Mesendoderm (in vitro differentiated cells): Measurements from ENCODE around the gene IRX3.

Source experiments
- DNase-seq: peaks from one replicate; pipeline ENCODE4 v3.0.0; 2013
- H2AK5ac ChIP-seq: 2 replicates; pipeline ENCODE4 v1.6.1; 2013; ENCODE audit warnings: low read length, inconsistent platforms
- H2BK120ac ChIP-seq: 2 replicates; pipeline ENCODE4 v1.6.1; 2013; ENCODE audit warnings: low read depth, mild to moderate bottlenecking, low read length, moderate library complexity, mixed read lengths
- H2BK15ac ChIP-seq: replicated peaks from 2 replicates; pipeline ENCODE4 v1.6.1; 2013; ENCODE audit warnings: low read depth, mild to moderate bottlenecking, moderate library complexity
- H2BK5ac ChIP-seq: 2 replicates; pipeline ENCODE4 v1.6.1; 2013; ENCODE audit warnings: low read length, inconsistent platforms
- H3K18ac ChIP-seq: 2 replicates; pipeline ENCODE4 v1.6.1; 2013; ENCODE audit warnings: mild to moderate bottlenecking, low read length, mixed read lengths
- H3K23ac ChIP-seq: one replicate; pipeline ENCODE4 v1.6.1; 2013; ENCODE audit warnings: low read length
- H3K27ac ChIP-seq: 2 replicates; pipeline ENCODE4 v1.5.1; 2013; ENCODE audit warnings: low read depth, mild to moderate bottlenecking, inconsistent platforms, low read length, moderate library complexity
- H3K27me3 ChIP-seq: 2 replicates; pipeline ENCODE4 v1.6.1; 2013; ENCODE audit warnings: low read length, control low read depth, mild to moderate bottlenecking, inconsistent platforms; ENCODE audit not compliant: insufficient read depth, poor library complexity
- H3K36me3 ChIP-seq: 2 replicates; pipeline ENCODE4 v1.6.1; 2013; ENCODE audit warnings: low read length, inconsistent platforms; ENCODE audit not compliant: control insufficient read depth, insufficient read depth
- H3K4ac ChIP-seq: one replicate; pipeline ENCODE4 v1.6.1; 2013; ENCODE audit warnings: low read depth, mild to moderate bottlenecking, low read length, moderate library complexity
- H3K4me1 ChIP-seq: 2 replicates; pipeline ENCODE4 v1.6.1; 2013; ENCODE audit warnings: low read depth, low read length, inconsistent platforms; ENCODE audit not compliant: control insufficient read depth
- H3K4me2 ChIP-seq: 2 replicates; pipeline ENCODE4 v1.6.1; 2013; ENCODE audit warnings: low read length
- H3K4me3 ChIP-seq: 2 replicates; pipeline ENCODE4 v1.5.1; 2013; ENCODE audit warnings: mild to moderate bottlenecking, low read length
- H3K56ac ChIP-seq: one replicate; pipeline ENCODE4 v1.6.1; 2013; ENCODE audit warnings: low read length
- H3K79me1 ChIP-seq: 2 replicates; pipeline ENCODE4 v1.6.1; 2013; ENCODE audit warnings: low read length, inconsistent platforms
- H3K79me2 ChIP-seq: 2 replicates; pipeline ENCODE4 v1.6.1; 2013; ENCODE audit warnings: mild to moderate bottlenecking, low read length; ENCODE audit not compliant: control insufficient read depth, insufficient read depth
- H3K9ac ChIP-seq: 2 replicates; pipeline ENCODE4 v1.6.1; 2013; ENCODE audit warnings: low read length, inconsistent platforms
- H4K5ac ChIP-seq: one replicate; pipeline ENCODE4 v1.6.1; 2013; ENCODE audit warnings: low read length
- H4K8ac ChIP-seq: one replicate; pipeline ENCODE4 v1.6.1; 2013; ENCODE audit warnings: low read depth, mild to moderate bottlenecking, control low read depth, low read length, moderate library complexity
- WGBS: extraction: QIAGEN DNeasy Blood & Tissue Kit; methylation state at CpG from one replicate; pipeline ENCODE4 v1.1.7; 2013; ENCODE audit warnings: low lambda C conversion rate, missing lambda C conversion rate; ENCODE audit not compliant: insufficient coverage; ENCODE audit errors: extremely low coverage; 5-methylcytosine and 5-hydroxymethylcytosine counted together

The IRX3 gene

DNA sequence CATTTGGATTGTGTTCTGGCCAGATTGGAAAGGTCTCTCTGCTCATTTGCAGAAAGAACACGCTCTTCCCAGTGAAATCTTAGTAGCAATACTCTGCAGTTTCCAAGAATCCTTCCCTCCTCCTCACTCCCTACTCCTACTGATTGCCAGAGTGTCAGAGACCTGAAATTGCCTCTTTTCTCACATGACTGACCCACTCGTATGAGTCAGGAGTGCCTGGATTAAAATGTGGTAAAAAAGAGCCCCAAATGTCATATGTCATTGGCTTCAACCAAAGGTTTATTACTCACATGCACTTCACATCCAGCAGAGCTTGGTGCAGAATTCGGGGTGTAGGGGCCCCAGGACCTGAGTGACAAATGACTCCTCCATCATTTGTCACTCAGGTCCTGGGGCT is 39.7 kb upstream of the IRX3 start:
- H2BK120ac ChIP-seq: no peak overlapping the region
- no peak overlapping the region for H2AK5ac ChIP-seq
- H4K8ac ChIP-seq: no peak overlapping the region
- WGBS: no CpG with 5 or more reads among the region's 3 CpGs
- H3K36me3 ChIP-seq: no peaks in the 10 kb centered on the region
- no peaks in the 10 kb centered on the region for H3K79me1 ChIP-seq
- H3K56ac ChIP-seq: no peak overlapping the region
- H4K5ac ChIP-seq: no peak overlapping the region
- no peak overlapping the region for H2BK5ac ChIP-seq
- H3K4me2 ChIP-seq: no peak overlapping the region
- DNase-seq: no peak
- H3K27me3 ChIP-seq: no peaks in the 10 kb centered on the region
- no peak overlapping the region for H2BK15ac ChIP-seq
- H3K18ac ChIP-seq: no peak overlapping the region
- H3K4me1 ChIP-seq: peaks cover 9% of the 10 kb centered on the region
- H3K23ac ChIP-seq: no peak overlapping the region
- no peak overlapping the region for H3K9ac ChIP-seq
- H3K27ac ChIP-seq: no peak overlapping the region
- H3K79me2 ChIP-seq: no peaks in the 10 kb centered on the region
- no peak overlapping the region for H3K4me3 ChIP-seq
- no peak overlapping the region for H3K4ac ChIP-seq

DNA sequence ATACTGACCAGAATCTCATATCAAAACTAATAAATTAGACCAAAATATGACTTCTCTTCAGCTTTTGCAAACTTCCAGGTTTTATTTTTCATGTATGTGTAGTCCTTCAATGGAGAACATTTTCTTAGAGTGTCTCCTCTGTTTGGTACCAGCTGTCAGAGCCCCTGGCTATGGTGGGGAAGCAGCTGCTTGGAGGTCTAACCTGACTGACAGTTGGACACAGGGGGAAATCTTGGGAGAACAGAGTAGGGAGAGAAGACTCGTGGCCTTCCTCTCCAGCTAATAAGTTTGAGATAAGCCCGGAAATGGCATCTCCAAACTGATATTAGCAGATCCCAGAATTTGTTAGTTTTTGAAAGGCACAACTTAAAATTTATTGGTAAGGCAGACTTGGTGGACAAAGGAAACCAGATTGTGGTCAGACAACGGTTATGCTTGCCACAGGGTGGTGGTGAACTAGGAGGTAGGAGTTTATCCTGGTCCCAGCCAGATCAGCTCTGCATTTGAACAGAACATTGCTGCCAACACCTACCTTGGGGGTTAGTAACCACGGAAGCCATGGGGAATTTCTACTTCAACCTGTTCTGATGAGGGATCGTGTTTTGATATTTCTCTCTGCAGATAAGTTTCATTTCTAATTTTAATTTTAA is 39.2 kb upstream of the IRX3 start:
- no peaks in the 10 kb centered on the region for H3K79me2 ChIP-seq
- no peaks in the 10 kb centered on the region for H3K27me3 ChIP-seq
- no peak overlapping the region for H3K4me2 ChIP-seq
- no peaks in the 10 kb centered on the region for H3K36me3 ChIP-seq
- H3K79me1 ChIP-seq: no peaks in the 10 kb centered on the region
- no CpG with 5 or more reads among the region's 5 CpGs for WGBS
- no peak for DNase-seq
- H3K27ac ChIP-seq: no peak overlapping the region
- H2BK15ac ChIP-seq: no peak overlapping the region
- no peak overlapping the region for H3K18ac ChIP-seq
- peaks cover 8% of the 10 kb centered on the region for H3K4me1 ChIP-seq
- no peak overlapping the region for H2BK120ac ChIP-seq
- H3K4ac ChIP-seq: no peak overlapping the region
- H4K5ac ChIP-seq: no peak overlapping the region
- H3K56ac ChIP-seq: no peak overlapping the region
- no peak overlapping the region for H2BK5ac ChIP-seq
- no peak overlapping the region for H4K8ac ChIP-seq
- H3K23ac ChIP-seq: no peak overlapping the region
- no peak overlapping the region for H2AK5ac ChIP-seq
- no peak overlapping the region for H3K4me3 ChIP-seq
- H3K9ac ChIP-seq: no peak overlapping the region

- no peak overlapping the region for H3K4me3 ChIP-seq
- no peak overlapping the region for H3K27ac ChIP-seq
- no peak overlapping the region for H2BK120ac ChIP-seq
- H3K23ac ChIP-seq: no peak overlapping the region
- DNase-seq: no peak
- H3K27me3 ChIP-seq: no peaks in the 10 kb centered on the region
- H3K79me1 ChIP-seq: no peaks in the 10 kb centered on the region
- no peak overlapping the region for H3K18ac ChIP-seq
- H3K79me2 ChIP-seq: no peaks in the 10 kb centered on the region
- H2BK15ac ChIP-seq: no peak overlapping the region
- H3K4ac ChIP-seq: no peak overlapping the region
- H3K4me1 ChIP-seq: no peaks in the 10 kb centered on the region
- no peak overlapping the region for H4K8ac ChIP-seq
- no peak overlapping the region for H3K56ac ChIP-seq
- no peak overlapping the region for H3K4me2 ChIP-seq
- WGBS: no CpG with 5 or more reads among the region's 2 CpGs
- no peak overlapping the region for H2BK5ac ChIP-seq
- H2AK5ac ChIP-seq: no peak overlapping the region
- no peak overlapping the region for H4K5ac ChIP-seq
- no peaks in the 10 kb centered on the region for H3K36me3 ChIP-seq
- H3K9ac ChIP-seq: no peak overlapping the region
Measured at GRCh38 chr16:54324716-54325115, 38.1 kb upstream of the IRX3 start.

GRCh38 chr16:54320697-54321340 is 34.2 kb upstream of the IRX3 start:
- no peaks in the 10 kb centered on the region for H3K36me3 ChIP-seq
- no peaks in the 10 kb centered on the region for H3K4me1 ChIP-seq
- no peak overlapping the region for H2BK15ac ChIP-seq
- H3K9ac ChIP-seq: no peak overlapping the region
- no peaks in the 10 kb centered on the region for H3K79me1 ChIP-seq
- DNase-seq: no peak
- no peak overlapping the region for H4K5ac ChIP-seq
- H3K4me3 ChIP-seq: no peak overlapping the region
- no CpG with 5 or more reads among the region's 9 CpGs for WGBS
- no peak overlapping the region for H3K27ac ChIP-seq
- no peak overlapping the region for H2AK5ac ChIP-seq
- H2BK5ac ChIP-seq: no peak overlapping the region
- H2BK120ac ChIP-seq: no peak overlapping the region
- no peak overlapping the region for H3K4ac ChIP-seq
- H4K8ac ChIP-seq: no peak overlapping the region
- H3K18ac ChIP-seq: no peak overlapping the region
- no peak overlapping the region for H3K56ac ChIP-seq
- no peak overlapping the region for H3K4me2 ChIP-seq
- no peaks in the 10 kb centered on the region for H3K79me2 ChIP-seq
- H3K27me3 ChIP-seq: no peaks in the 10 kb centered on the region
- H3K23ac ChIP-seq: no peak overlapping the region

DNA sequence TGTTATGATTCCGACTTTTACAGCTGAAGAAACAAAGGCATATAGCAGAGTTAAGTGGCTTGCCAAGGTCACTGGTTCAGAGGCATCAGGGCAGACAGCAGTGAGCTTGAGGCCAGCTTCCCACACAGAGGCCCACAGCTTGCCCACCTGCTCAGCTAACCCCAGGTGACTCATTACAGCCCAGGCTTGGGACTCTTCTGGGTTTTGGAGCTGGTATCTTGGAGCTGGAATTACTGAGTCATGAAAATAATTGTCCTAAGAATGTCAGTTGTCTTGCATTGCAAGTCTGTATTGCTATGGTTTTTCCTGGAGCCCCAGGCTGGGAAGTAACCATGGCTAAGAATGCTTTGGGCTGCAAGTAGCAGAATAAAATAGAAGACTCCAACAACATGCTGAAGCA is 32.4 kb upstream of the IRX3 start:
- no peak overlapping the region for H2BK5ac ChIP-seq
- no peak overlapping the region for H3K18ac ChIP-seq
- no peak overlapping the region for H3K23ac ChIP-seq
- H3K79me2 ChIP-seq: no peaks in the 10 kb centered on the region
- H3K79me1 ChIP-seq: no peaks in the 10 kb centered on the region
- H3K56ac ChIP-seq: no peak overlapping the region
- DNase-seq: no peak
- no peak overlapping the region for H2BK120ac ChIP-seq
- no peak overlapping the region for H3K4ac ChIP-seq
- H3K27ac ChIP-seq: no peak overlapping the region
- no peak overlapping the region for H2BK15ac ChIP-seq
- H4K8ac ChIP-seq: no peak overlapping the region
- no CpG with 5 or more reads among the region's 1 CpG for WGBS
- H3K4me3 ChIP-seq: no peak overlapping the region
- H3K27me3 ChIP-seq: no peaks in the 10 kb centered on the region
- H3K4me1 ChIP-seq: no peaks in the 10 kb centered on the region
- H3K36me3 ChIP-seq: no peaks in the 10 kb centered on the region
- H2AK5ac ChIP-seq: no peak overlapping the region
- no peak overlapping the region for H3K4me2 ChIP-seq
- H3K9ac ChIP-seq: no peak overlapping the region
- no peak overlapping the region for H4K5ac ChIP-seq
